Choroid plexus epithelial cell (primary cell): ENCODE data around the gene OR4E1.

Experiments
- DNase-seq: peaks from one replicate; pipeline ENCODE4 v3.0.0-alpha.2; 2010; ENCODE audit warnings: low read depth
- H3K4me3 ChIP-seq: 2 replicates; pipeline ENCODE4 v1.5.1; 2011; ENCODE audit warnings: low read depth, mild to moderate bottlenecking, control low read depth, low read length, moderate library complexity
- CTCF ChIP-seq: conservative IDR thresholded peaks from 2 replicates; pipeline ENCODE4 v1.5.1; 2011; ENCODE audit warnings: low read depth, mild to moderate bottlenecking, control low read depth, inconsistent platforms, low read length, moderate library complexity

Gene OR4E1, protein sequence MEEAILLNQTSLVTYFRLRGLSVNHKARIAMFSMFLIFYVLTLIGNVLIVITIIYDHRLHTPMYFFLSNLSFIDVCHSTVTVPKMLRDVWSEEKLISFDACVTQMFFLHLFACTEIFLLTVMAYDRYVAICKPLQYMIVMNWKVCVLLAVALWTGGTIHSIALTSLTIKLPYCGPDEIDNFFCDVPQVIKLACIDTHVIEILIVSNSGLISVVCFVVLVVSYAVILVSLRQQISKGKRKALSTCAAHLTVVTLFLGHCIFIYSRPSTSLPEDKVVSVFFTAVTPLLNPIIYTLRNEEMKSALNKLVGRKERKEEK

DNA sequence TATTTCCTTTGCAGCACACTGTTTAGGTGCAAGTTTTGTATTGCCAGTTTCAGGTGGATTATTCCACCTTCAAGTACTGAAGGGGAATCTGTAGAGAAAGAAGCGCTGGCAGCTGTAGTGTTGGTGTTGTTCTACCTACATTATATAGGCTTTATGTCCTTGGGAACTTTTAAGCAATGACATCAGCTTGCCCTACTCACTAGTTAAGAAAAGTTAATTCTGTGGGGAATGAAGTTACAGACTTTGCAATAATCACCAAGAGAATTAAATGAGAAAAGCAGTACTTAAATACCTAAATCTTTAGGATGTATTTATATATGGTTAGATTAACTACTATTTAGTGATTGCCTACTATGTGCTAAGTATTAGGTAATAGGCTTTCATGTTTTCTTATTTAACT is at the start of gene OR4E1:
OR4E1 (minus strand) TSS at position 101 of the 400 bp plus-strand sequence. CDS start 2,883 bp downstream, outside the sequence.
- H3K4me3 ChIP-seq: no peak within 1 kb of the TSS
- no peak for TF ChIP-seq CTCF
- DNase-seq: no peak

DNA sequence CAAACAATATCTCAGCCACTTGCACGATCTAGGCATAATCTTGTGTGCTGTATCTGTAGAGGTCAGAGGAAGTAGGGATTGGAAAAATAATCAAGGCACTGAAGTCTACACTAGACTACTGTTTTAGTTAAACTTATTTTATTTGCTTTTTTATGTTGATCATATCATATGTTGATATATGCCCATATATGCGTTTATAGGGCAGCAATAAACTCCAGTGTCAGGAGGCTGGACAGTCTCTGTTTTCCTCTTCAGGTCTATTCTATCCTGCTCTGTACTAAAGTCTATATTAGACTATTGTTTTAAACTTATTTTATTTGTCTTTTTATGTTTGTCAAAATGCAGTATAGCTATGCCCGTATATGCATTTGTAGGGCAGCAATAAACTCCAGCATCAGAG is 47.9 kb upstream of the OR4E1 start:
- no peak for DNase-seq
- H3K4me3 ChIP-seq: no peak overlapping the region
- no peak for TF ChIP-seq CTCF

DNA sequence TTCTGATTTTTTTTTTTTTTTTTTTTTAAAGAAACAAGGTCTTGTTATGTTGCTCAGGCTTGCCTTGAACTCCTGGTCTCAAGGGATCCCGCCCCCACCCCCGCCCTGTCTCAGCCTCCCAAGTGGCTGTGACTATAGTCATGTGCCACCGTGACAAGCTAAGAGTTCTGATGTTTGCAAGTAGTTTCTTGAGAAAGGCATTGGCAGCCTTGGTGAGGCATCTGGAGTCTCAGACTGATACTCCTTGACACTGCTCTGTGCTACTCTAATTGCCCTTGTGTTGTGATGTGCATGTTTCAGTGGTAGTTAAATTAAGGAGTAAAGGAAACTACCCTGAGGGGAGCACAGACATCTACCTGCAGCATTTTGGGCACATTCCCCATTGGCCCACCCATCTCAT is 46.2 kb upstream of the OR4E1 start:
- no peak for TF ChIP-seq CTCF
- no peak overlapping the region for H3K4me3 ChIP-seq
- no peak for DNase-seq

- no peak overlapping the region for H3K4me3 ChIP-seq
- no peak for TF ChIP-seq CTCF
- DNase-seq: no peak
These were observed 40.8 kb upstream of the OR4E1 start for GRCh38 chr14:21714318-21714929.

DNA sequence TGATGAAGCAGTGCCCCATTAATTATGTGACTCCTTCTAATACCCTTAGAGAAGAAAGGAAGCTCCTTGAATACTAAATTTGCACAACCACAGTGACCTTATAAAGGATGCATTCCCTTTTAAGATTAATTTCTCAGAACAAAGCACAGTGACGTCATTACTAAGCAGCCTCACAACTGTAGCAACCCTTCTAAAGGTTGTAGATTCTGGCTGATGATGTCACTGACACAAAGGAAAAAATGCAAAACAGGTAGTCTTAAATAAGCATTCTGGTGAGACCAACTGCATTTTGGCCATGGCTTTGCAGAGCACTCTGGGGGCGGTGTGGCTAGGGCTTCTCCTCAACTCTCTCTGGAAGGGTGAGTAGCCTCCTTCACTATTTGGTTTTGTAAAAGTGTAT is 38.4 kb upstream of the OR4E1 start:
- DNase-seq: no peak
- no peak for TF ChIP-seq CTCF
- no peak overlapping the region for H3K4me3 ChIP-seq

- H3K4me3 ChIP-seq: no peak overlapping the region
- peak; percentile 71 for TF ChIP-seq CTCF
- DNase-seq: peak; percentile 76
These were observed 37.8 kb upstream of the OR4E1 start for GRCh38 chr14:21711360-21711961.
